ENCODE results near the gene SOWAHA. TPM values are rescaled to one million over a fixed set of nuclear protein-coding genes. Genes with fewer than 3 reads are reported as not detected.

The SOWAHA gene
- total and polyA plus RNA-seq, 2 donors (not counting 1 experiment from before 2014, with no cell fraction given) = not detected

GRCh38 chr5:132813599-132814502 is 749 bp downstream of the SOWAHA start:
- Histone ChIP-seq H2AFZ (ENCODE audit: insufficient read depth, low read depth, low read length, poor library complexity, severe bottlenecking) (peak overlapping the region; percentile 75), H3K79me2 (ENCODE audit: control insufficient read depth, insufficient read depth, low read length) (no peaks in the 10 kb centered on the region), H3K36me3 (replicated peaks in 1 of 2; ENCODE audit: control extremely low read depth in 1 of 2, control insufficient read depth in 1 of 2, extremely low read depth in 1 of 2, insufficient read depth in 2 of 2, low read length in 1 of 2) (no peaks in the 10 kb centered on the region), H3K4me1 (ENCODE audit: control insufficient read depth in 2 of 2, insufficient read depth in 2 of 2, low read length in 2 of 2) (peaks cover 10 to 16% of the 10 kb centered on the region in 2 donors), H3K27ac (ENCODE audit: low read length in 2 of 2) (no peak overlapping the region), H3K27me3 (replicated peaks in 1 of 4; ENCODE audit: control extremely low read depth in 1 of 4, control insufficient read depth in 3 of 4, insufficient read depth in 4 of 4, low read length in 3 of 4) (peaks cover 0 to 47% (median 26%) of the 10 kb centered on the region in 4 experiments), H3K4me3 (ENCODE audit: control extremely low read depth in 1 of 5, extremely low read depth in 1 of 5, insufficient read depth in 1 of 5, low read depth in 2 of 5, low read length in 4 of 5) (peak overlapping the region in 3 of 5 experiments; percentile 30 to 50 (median 38)), H3K9ac (ENCODE audit: low read length) (peak overlapping the region; percentile 56), H4K20me1 (ENCODE audit: control insufficient read depth, insufficient read depth, low read length, poor library complexity, severe bottlenecking) (no peaks in the 10 kb centered on the region), H3K9me3 (ENCODE audit: control extremely low read depth in 1 of 3, control insufficient read depth in 2 of 3, insufficient read depth in 1 of 3, low read length in 2 of 3) (peaks cover 0 to 5% (median 1%) of the 10 kb centered on the region in 3 donors), H3K4me2 (replicated peaks; ENCODE audit: low read depth, low read length, poor library complexity, severe bottlenecking) (peak overlapping the region; percentile 91)
- TF ChIP-seq EZH2 (IDR thresholded peaks at IDR 0.05; ENCODE audit: borderline replicate concordance, insufficient read depth, low read depth, low read length, poor library complexity, severe bottlenecking) = peak; percentile 45
- TF ChIP-seq, protein P1, sequence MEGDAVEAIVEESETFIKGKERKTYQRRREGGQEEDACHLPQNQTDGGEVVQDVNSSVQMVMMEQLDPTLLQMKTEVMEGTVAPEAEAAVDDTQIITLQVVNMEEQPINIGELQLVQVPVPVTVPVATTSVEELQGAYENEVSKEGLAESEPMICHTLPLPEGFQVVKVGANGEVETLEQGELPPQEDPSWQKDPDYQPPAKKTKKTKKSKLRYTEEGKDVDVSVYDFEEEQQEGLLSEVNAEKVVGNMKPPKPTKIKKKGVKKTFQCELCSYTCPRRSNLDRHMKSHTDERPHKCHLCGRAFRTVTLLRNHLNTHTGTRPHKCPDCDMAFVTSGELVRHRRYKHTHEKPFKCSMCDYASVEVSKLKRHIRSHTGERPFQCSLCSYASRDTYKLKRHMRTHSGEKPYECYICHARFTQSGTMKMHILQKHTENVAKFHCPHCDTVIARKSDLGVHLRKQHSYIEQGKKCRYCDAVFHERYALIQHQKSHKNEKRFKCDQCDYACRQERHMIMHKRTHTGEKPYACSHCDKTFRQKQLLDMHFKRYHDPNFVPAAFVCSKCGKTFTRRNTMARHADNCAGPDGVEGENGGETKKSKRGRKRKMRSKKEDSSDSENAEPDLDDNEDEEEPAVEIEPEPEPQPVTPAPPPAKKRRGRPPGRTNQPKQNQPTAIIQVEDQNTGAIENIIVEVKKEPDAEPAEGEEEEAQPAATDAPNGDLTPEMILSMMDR (IDR thresholded peaks at IDR 0.05) = no peak
- WGBS (ENCODE audit: insufficient coverage) = 13% methylated on average over 110 of the region's 110 CpGs
- CTCF ChIA-PET = interaction anchor here (0.7 to 3.3 kb wide), 3 partner anchors 15 to 427 kb away, joined by 3 to 18 read pairs (median 4); partner anchors contain the start of gene SHROOM1
- no peaks in the 10 kb centered on the region for H3K9me3 Mint-ChIP-seq (ENCODE audit: insufficient read depth)
- no peak overlapping the region for H3K4me3 Mint-ChIP-seq
- DNase-seq = peak; percentile 70
- peaks cover 11% of the 10 kb centered on the region for H3K4me1 Mint-ChIP-seq
- intact Hi-C loops (cut with micrococcal nuclease) = no loop called here
- H3K27ac Mint-ChIP-seq = no peak overlapping the region
- POLR2A ChIA-PET = no interaction called here
- ATAC-seq (ENCODE audit: low read depth) = peak; percentile 48
- peaks cover 36% of the 10 kb centered on the region for H3K27me3 Mint-ChIP-seq
